Left kidney (tissue), 8 donors: Measurements from ENCODE around the gene MFSD6L. TPM values are rescaled to one million over a fixed set of nuclear protein-coding genes. Genes with fewer than 3 reads are reported as not detected.

ENCODE experiments used
- DNase-seq: peaks from one replicate; pipeline ENCODE4 v3.0.0-alpha.2; 2013
- long read RNA-seq, 8 donors: transcript quantifications; one replicate each; lab custom pipeline, GENCODE V29; 2026
- polyA plus RNA-seq: library from polyadenylated mRNA; unstranded; fragments of 120-200 nt; gene quantifications from one replicate; pipeline ENCODE4 v1.2.1, GENCODE V29; 2013; ENCODE audit not compliant: insufficient read length

Gene MFSD6L, protein sequence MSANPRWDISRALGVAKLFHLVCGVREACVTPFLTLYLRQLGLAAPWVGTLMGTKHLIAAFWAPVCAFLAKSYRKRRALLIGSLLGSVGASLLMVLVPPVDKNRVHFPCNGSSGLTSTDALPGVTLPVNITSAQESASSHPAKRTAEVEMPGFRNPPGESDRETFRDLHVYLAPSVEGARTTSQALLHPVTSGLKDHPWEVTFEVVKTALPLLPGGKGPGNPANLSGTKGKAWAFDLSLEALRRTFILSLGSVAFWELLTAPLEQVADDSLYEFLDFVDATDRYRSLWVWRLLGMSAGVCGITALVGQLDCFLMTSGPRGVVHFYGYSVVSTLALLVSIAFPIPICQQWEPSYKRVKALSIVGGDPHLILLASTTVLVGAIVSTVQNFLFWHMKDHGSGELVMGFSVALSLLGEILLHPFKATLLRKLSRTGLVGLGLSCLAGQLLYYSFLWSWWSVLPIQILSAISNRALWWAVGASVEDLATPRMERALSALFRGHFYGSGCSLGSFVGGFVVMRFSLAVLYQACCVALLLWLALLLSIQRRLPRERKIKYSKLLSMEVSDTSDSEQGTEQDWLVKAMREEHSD
- polyA plus RNA-seq: 2.7 TPM
- long read RNA-seq, donor 1, transcript MFSD6L-201 (1 exons, 2,188 nt): major isoform, 6 of 6 reads
- long read RNA-seq, donor 1, partial matches to known transcripts: 0 of 6 reads
- long read RNA-seq, donor 1, other reads (novel, unspliced or antisense): 0 of 6 reads
- long read RNA-seq, donor 2, partial matches to known transcripts: 0 of 3 reads
- long read RNA-seq, donor 2, other reads (novel, unspliced or antisense): 0 of 3 reads
- long read RNA-seq, donor 3, transcript MFSD6L-201 (1 exons, 2,188 nt): major isoform, 8 of 8 reads
- long read RNA-seq, donor 3, partial matches to known transcripts: 0 of 8 reads
- long read RNA-seq, donor 3, other reads (novel, unspliced or antisense): 0 of 8 reads
- long read RNA-seq, donor 4, partial matches to known transcripts: 0 of 1 reads
- long read RNA-seq, donor 4, other reads (novel, unspliced or antisense): 0 of 1 reads
- long read RNA-seq, donor 5, transcript MFSD6L-201 (1 exons, 2,188 nt): major isoform, 10 of 10 reads
- long read RNA-seq, donor 5, partial matches to known transcripts: 0 of 10 reads
- long read RNA-seq, donor 5, other reads (novel, unspliced or antisense): 0 of 10 reads
- long read RNA-seq, donor 6, transcript MFSD6L-201 (1 exons, 2,188 nt): major isoform, 5 of 5 reads
- long read RNA-seq, donor 6, partial matches to known transcripts: 0 of 5 reads
- long read RNA-seq, donor 6, other reads (novel, unspliced or antisense): 0 of 5 reads
- long read RNA-seq, donor 7, transcript MFSD6L-201 (1 exons, 2,188 nt): major isoform, 9 of 9 reads
- long read RNA-seq, donor 7, partial matches to known transcripts: 0 of 9 reads
- long read RNA-seq, donor 7, other reads (novel, unspliced or antisense): 0 of 9 reads
- long read RNA-seq, donor 8, partial matches to known transcripts: 0 of 1 reads
- long read RNA-seq, donor 8, other reads (novel, unspliced or antisense): 0 of 1 reads

DNA sequence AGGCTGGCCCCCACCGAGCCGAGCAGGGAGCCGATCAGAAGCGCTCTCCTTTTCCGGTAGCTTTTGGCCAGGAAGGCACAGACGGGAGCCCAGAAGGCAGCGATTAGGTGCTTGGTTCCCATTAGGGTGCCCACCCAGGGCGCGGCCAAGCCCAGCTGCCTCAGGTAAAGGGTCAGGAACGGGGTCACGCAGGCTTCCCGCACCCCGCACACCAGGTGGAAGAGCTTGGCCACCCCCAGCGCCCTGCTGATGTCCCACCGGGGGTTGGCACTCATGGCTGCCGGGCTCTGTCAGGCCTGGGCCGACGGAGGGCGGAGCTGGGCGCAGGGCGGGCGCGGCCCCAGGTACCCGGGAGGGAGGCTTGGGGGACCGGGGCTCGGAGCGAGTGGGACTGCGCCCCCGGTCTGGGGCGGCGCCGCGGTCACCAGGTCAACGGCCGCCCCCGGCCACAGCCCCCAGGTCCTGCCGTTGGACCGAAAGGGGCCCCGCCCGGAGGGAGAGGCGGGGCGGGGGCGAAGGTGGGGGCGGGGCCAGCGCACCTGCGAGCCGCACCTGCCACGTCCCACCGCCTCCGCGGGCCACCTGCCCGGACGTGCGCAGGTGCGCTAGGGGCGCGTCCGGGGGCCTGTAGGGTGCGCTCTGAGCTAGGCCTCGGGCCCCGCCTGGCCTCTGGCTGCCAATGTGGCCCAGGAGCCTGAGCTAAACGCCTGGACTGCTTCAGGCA, at the start of gene MFSD6L:
MFSD6L (minus strand) TSS at position 520 of the 724 bp plus-strand sequence; CDS start at position 275, 245 bp downstream.
- no peak for DNase-seq

- no peak for DNase-seq
These were observed 48.7 kb upstream of the MFSD6L start for GRCh38 chr17:8847891-8848290.

DNA sequence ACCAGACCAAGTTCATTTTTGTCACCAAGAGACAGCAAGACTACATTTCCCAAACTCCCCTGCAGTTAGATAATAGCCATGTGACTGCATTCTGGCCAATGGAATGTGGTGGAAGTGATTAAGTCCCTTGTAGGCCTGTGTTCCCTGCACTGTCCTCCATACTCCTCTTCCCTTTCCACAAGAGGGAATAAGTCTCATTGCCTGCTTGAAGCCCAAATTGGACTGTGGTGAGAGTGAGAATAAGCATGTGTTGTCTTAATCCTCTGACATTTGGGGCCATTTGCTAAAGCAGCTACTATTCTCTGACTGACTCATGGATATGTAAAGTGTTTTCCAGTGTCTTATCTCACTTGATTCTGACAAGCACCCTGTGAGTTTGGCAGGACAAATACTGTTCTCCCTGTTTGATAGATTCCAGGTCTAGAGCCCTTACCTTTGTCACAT, 47.6 kb upstream of the MFSD6L start:
- no peak for DNase-seq

- DNase-seq: no peak
These were observed 45.4 kb upstream of the MFSD6L start for GRCh38 chr17:8844229-8845218.

GRCh38 chr17:8843344-8843743, 44.2 kb upstream of the MFSD6L start:
- DNase-seq: no peak

DNA sequence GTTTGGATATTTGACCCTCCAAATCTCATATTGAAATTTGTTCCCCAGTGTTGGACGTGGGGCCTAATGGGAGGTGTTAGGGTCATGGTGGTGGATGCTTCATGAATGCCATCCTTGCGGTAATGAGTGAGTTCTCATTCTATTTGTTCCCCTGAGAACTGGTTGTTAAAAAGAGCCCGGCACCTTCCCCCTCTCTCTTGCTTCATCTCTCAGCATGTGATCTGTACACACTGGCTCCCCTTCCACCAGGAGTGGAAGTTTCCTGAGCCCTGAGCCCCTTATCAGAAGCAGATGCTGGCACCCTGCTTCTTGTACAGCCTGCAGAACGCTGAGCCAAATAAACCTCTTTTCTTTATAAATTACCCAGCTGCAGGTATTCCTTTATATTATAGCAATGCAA, 42.7 kb upstream of the MFSD6L start:
- no peak for DNase-seq

GRCh38 chr17:8839410-8839935, 40.3 kb upstream of the MFSD6L start:
- no peak for DNase-seq

GRCh38 chr17:8838551-8839095, 39.5 kb upstream of the MFSD6L start:
- no peak for DNase-seq

- no peak for DNase-seq
These were observed 38.5 kb upstream of the MFSD6L start for GRCh38 chr17:8837563-8838075.

DNA sequence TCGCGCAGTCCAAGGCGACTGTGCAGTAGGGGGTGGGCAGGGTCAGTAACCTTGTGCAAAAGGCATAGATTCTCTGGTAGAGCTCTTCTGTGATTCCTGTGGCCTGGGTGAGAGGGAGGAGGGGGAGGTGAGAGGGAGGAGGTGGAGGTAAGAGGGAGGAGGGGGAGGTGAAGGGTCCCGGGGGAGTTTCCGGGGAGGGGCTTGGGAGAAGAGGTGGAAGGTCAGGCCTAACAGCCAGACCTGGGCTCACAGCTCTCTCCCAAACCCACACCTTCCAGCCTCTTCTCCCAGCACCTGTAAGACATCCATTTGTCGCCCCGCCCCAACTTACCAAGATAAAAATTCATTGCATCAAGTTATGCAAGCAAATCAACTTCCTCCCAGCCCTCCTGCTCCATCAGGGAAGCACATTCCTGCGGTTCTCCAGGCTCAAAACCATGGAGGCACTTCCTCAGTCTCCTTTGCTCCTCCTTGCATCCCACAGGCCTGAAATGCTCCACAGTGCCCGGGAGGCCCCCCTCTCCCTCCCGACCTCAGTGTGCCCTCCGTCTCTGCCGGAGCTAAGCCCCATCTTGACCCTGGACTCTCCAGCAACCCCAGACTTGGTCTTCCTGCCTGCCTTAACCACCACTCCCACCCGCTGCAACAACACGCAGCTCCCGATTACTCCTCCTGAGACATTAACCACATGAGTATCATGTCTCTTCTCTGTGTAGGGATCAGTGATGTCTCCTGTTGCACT, 37.8 kb upstream of the MFSD6L start:
- DNase-seq: no peak

DNA sequence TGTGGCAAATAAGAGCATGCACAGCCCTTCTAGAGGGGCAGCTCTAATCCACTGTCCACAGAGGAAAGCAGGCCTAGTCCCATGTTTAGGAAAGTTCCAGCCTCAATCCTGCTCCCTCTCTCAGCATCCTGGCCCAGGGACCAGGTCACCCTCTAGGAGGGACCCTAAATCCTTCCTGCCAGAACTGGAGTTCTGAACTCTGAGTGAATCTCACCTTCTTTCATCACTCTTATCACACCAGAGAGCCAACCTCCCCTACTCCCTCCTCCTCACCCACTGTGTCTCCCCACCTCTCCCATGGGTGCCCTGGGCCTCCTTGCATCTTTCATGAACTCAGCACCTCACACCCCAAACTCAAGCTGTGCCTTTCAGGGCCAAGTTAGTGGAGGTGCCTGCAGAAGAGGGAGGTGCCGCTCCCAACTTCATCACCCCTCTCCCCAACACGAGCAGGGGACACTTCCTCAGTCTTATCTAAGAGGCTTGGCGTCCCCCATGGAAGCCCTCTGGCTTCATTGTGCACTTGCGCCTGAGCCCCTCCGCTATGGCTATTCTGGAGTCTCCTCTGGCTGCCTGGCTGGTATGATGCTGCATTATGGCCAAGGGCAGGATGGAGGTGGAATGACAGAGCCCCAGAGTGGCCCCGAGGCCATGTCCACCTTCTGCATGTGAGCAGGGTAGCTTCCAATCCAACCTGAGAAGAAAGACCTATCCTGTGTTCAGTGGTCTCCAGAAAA, 36.6 kb upstream of the MFSD6L start:
- DNase-seq: no peak

DNA sequence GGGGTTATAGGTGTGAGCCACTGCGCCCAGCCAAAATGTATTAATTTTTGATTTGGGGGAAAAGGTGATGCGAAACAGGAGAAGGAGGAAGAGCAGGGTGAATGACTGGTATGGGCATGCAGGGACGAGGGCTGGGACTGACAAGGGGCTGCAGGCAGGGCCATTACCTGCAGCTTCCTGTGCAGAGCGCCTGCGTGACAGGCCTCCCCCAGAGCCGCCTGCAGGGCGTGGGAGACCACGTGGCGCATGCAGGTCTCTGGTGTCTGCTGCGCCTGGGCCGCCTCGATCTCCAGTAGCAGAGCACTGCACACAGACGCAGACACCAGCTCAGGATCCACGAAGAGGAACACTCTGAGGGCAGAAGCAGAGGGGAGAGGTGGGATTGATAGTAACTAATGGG, 35.9 kb upstream of the MFSD6L start:
- no peak for DNase-seq

- no peak for DNase-seq
These were observed 33.7 kb upstream of the MFSD6L start for GRCh38 chr17:8832711-8833352.

GRCh38 chr17:8831234-8831849, 32.2 kb upstream of the MFSD6L start:
- no peak for DNase-seq

DNA sequence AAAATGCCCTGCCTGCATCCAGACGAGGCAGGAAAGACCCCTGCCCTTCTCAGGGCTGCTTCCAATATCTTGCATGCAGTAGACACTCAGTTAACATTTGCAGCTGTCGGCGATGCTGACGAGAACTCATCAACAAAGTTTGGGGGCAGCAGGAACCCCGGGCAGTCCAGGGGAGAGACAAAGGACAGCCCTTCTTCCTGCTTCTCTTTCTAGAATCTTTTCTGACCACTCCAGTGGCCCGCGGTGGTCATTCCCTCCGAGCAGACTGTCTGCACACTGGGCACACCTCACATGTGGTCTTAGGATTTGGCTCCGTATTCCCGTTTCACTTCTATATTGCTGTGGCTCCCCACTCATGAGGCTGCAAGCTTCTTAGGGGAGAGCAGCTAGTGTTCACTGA, 31.0 kb upstream of the MFSD6L start:
- no peak for DNase-seq
